Purkinje cell (primary cell): ENCODE data around the gene NDC80. TPM values are rescaled to one million over a fixed set of nuclear protein-coding genes. Genes with fewer than 3 reads are reported as not detected.

ENCODE experiments used
- polyA plus RNA-seq: library from polyadenylated mRNA; unstranded; fragments of >200 nt; fragmentation: Nextera tagmentation; gene quantifications from 2 replicates; pipeline ENCODE4 v1.2.1, GENCODE V29; 2014

Gene NDC80
- 0.39 TPM in 1 of 2 replicates, not detected in the other for polyA plus RNA-seq

GRCh38 chr18:2571200-2572170 lies at the start of gene NDC80, which contains the start of gene METTL4:
TSS of gene NDC80 (plus strand) at chr18:2571557. CDS start at chr18:2572986, 1,429 bp downstream.
TSS of gene METTL4 (minus strand) at chr18:2571505. CDS start at chr18:2567216, 4,289 bp downstream.

GRCh38 chr18:2655178-2655953 lies 84.0 kb downstream of the NDC80 start, which contains the start of gene SMCHD1:
TSS of gene SMCHD1 (plus strand) at chr18:2655726. CDS start at chr18:2656076, 350 bp downstream.

Other genes starting within 250 kb of the NDC80 start
- 7.1 and 7.4 TPM in 2 replicates for gene METTL4, start 52 bp upstream of the NDC80 start, polyA plus RNA-seq
- gene SMCHD1, start 84.2 kb downstream of the NDC80 start, polyA plus RNA-seq, result 21.6 and 27.2 TPM in 2 replicates